GM21515 (cell line): ENCODE measurements around the gene OGFOD3.
"Not testable (repeated sequence)": the region's sequence is repeated elsewhere in the genome, so short reads cannot be mapped to it uniquely, and the experiment has no call there.

Experiments used
- ATAC-seq: cut with Tn5 transposase; IDR thresholded peaks from one replicate; pipeline ENCODE4 v1.9.1; 2021; ENCODE audit not compliant: unreplicated experiment

Gene OGFOD3

DNA sequence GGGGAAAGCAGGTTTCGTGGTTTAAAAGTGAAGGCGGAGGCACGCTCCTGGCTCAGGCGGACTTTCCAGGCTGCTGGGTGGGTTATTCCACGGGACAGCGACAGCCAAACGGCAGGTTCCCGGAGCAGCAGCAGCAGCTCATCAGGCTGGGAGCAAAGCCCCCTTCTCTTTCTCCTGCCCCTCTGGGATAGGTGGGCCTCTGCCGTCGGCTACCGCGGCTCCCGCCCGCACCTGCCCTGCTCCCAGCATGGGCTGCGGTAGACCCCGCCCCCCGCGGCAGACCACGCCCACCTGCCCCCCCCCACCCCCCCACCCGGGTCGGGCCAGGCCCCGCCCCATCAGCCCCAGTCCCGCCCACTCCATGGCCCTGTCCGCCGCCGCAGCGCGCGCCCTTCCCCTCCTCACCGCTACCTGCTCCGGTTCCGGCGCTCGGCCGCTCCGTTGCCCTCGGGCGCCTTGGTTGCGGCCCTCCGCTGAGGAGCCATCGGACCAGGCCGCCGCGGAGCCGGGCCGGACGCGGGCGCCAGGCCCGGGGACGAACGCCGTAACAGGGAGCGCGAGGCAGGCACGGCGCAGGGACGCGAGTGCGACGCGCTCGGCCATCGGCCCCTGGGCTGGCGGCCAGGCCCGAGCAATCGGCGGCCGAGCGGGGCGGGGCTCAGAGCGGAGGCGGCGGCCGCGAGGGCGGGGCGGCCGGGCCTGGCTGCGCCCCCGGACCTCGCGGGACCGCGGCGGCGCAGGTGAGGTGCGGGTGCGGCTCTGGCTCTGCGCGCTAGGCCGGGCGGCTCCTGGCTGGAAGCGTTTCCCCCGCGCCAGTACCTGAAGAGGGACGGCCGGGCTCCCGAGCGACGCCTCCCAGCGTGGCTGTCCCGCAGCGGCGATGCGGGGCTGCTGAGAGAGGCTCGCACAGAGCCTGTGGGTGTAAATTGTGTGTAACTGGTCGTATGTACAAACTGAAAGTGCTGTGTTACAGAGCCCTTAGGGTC is at the start of gene OGFOD3, which contains the start of gene HEXD:
Gene OGFOD3, minus strand, starts transcription at position 586 of the 986 bp plus-strand sequence. Its CDS starts 101 bp downstream, at position 485.
Gene HEXD, plus strand, starts transcription at position 347 of the 986 bp plus-strand sequence. CDS start 1,453 bp downstream, outside the sequence.
- peak; percentile 86 for ATAC-seq

DNA sequence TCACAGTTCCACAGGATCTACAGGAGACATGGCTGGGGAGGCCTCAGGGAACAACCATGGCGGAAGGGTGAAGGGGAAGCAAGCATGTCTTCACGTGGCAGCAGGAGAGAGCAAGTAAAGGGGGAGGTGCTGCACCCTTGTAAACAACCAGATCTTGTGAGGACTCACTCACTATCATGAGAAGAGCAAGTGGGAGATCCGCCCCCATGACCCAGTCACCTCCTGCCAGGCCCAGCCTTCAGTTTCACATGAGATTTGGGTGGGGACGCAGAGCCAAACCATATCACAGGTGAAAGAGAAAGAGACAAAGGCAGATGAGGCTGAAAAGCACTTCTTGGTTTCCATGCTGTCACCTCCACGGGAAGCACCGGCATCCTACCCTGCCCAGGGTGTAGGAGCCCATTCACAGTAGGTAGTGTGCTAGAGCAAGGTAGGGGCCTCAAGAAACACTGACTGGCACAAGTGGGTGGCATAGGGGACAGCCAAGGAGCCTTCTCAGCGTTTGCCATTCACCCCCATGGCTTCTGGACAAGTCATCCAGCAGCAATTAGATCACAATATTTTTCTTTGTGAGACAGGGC is 46.7 kb upstream of the OGFOD3 start:
- ATAC-seq, result no peak

DNA sequence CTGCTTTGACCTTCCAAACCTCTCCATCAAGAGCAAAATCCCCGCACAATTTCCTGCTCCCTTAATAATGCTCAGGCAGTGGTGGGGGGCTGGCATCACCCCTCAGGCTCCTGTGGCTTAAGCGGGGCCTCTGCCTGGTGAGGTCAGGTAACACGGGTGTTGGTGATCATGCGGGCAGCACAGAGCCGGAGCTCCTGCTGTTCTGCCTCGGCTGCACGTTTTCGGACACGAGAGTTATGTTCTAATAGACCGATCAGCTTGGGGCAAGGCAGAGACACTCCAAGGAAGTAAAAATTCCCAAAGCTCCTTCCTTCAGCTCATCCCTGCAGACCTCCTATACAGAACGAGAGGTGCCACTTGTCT is 46.2 kb upstream of the OGFOD3 start:
- no peak for ATAC-seq

DNA sequence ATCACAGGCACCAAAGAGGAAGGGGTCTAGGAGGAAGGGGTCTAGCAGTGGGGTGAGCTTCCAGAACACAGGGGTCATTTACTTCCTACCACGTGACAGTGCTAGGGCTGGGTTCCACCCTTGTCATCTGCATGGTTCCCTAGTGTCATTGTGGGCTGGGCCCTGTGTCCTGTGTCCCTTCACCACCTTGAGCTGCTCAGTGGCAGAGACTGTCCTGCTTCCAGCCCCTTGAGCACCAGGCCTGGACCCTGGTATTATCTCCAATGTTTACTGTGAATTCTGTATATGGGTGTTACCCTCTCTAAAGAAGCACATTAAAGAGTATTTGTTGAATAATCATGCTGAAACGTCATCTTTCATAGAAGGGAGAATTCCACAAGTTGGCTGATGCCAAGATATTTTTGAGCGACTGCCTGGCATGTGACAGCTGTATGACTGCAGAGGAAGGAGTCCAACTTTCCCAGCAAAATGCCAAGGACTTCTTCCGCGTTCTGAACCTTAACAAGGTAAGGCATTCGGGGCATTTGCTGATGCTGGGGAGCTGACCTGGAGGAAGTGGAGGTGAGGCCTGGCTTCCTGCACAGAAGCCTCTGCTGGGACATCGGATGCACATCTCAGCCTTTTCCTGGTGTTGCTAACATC is 45.7 kb upstream of the OGFOD3 start:
- ATAC-seq, result no peak

- ATAC-seq, result no peak
Observed at GRCh38 chr17:82463391-82463790, 45.0 kb upstream of the OGFOD3 start.

- no peak for ATAC-seq
Observed at GRCh38 chr17:82461827-82462524, 43.6 kb upstream of the OGFOD3 start.

DNA sequence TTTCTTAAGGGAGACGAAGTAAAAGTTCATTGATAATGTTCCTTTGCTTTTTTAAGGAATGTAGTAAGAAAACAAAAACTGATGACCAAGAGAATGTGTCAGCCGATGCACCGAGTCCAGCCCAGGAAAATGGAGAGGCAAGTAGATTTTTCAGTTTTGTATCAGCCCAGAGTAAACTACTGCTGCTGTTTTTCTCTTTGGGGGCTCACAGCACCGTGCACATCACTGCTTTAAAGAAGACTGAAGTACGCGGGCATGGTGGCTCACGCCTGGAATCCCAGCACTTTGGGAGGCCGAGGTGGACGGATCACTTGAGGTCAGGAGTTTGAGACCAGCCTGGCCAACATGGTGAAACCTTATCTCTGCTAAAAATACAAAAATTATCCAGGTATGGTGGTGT is 41.5 kb upstream of the OGFOD3 start:
- ATAC-seq, result not testable (repeated sequence)

GRCh38 chr17:82458885-82459424 is 40.6 kb upstream of the OGFOD3 start:
- ATAC-seq, result no peak

DNA sequence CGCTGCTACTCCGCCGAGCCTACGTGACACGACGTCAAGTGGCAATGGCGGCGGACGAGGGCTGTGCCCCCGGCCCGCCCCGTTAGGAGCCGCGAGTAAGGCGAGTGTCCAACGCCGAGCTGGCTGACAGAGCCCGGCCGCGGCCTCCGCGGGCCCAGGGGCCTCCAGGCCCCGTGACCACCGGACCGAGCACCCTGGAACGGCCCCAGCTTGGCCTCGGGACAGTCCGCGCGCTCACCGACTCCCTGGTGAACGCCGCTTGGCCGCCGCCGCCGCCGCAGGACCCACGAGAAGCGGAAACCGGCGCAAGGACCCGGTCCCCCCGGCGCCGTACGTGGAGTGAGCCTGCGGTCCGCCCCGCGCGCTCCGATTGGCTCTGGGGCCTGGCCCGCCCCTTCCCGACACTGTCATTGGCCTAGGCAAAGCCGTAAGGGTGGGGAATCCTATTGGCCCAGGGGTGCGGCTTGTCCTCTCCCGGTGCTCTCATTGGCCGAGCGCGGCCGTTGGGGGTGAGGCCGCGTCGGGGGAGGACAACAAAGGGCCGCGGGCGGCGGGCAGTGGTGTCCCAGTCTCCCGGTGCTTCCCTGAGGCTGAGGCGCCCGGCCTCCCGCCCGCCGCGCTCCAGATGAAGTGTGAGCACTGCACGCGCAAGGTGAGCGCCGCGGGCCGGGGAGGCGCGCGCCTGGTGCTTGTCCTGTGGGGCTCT is 39.9 kb upstream of the OGFOD3 start, which contains the start of gene NARF:
Gene NARF, plus strand, starts transcription at position 563 of the 706 bp plus-strand sequence. Its CDS starts 63 bp downstream, at position 626.
- ATAC-seq, result peak; percentile 91

GRCh38 chr17:82457929-82458178 is 39.5 kb upstream of the OGFOD3 start:
- no peak for ATAC-seq

DNA sequence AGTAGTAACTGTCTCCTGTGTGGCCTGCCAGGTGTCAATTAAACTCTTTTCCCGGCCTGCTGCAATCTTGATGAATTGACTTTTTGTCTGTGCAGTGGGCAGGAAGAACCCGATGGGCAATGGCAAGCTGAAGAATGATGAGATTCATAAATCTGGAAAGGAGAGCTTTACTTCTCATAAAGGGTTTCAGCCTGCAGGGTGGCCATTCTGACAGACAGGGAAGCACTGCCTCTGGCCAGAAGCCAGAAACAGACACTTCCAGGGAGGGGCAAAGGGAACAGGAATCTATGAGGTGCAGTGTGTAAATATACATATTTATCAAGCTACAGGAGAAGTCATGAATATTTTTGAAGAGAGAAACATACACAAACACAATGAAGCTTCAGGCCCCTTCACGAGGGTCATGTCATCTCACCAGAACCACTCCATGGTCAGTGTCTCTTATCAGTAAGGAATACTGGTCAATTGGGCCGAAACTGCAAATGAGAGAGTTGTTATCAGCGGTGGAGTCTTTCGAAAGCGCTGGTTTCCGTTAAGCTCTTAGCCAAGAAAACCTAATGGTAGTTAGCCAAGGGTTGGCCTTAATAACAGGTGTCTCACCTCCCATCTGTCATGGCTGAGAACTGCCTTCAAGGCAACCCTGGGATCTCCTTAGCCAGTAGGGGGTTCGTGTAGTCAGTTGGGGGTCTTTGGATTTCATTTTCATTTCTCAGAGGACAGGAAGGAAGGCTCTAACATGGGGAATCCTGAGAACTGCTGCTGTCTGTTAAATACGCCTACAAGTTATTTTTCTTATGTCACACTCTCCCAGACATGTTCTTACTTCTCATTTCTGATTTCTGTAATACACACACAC is 38.9 kb upstream of the OGFOD3 start:
- ATAC-seq, result no peak

GRCh38 chr17:82453706-82454105 is 35.3 kb upstream of the OGFOD3 start:
- not testable (repeated sequence) for ATAC-seq

GRCh38 chr17:82453151-82453550 is 34.8 kb upstream of the OGFOD3 start:
- ATAC-seq, result not testable (repeated sequence)

DNA sequence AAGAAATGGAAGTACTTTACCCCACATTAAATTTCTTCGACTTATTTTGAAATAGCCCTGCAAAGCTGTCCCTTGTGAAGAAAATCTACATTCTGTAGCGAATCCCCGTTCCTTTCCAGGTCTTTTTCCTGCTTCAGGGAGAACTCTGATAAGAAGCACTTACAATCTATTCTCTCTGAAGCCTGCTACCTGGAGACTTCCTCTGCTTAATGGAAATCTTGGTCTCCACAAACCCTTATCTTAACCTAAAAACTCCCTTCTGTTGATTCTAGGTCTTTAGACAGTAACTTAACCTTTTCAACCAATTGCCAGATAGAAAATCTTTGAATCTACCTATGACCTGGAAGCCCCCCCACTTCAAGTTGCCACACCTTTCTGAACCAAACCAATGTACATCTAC is 33.8 kb upstream of the OGFOD3 start:
- no peak for ATAC-seq

DNA sequence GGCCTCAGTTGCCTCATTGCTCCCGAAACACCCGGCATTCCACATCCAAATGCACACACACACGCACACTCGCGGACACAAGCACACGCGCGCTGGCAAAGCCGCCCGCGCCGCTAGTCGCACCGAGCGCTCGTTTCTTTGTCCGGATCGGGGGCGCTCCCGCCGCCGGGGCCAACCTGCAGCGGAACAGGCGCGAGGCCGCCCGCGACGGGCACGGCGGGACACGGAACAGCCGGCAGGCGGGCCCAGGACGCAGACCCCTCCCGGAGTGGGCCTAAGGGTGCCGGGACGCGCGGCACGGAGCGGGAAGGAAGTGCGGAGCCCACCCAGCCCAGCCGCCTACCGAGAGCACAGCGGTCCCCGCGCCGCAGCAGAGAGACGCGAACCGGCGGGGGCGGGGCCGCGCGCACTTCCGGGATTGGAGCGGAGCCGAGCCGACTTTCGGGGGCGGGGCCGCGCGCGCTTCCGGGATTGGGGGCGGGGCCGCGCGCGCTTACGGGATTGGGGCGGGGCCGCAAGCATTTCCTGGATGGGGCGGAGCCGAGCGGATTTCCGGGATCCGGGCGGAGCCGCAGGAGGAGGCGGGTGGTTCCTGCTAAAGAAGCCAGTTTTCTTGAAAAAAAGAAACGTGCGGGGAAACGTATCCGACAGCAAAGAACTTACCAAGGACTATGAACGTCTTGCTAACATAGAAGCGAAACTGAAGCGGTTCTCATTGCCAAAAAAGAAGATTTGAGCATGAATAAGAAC is 32.1 kb upstream of the OGFOD3 start, which contains the start of gene CYBC1:
Gene CYBC1, minus strand, starts transcription at position 396 of the 750 bp plus-strand sequence. CDS start 1,498 bp downstream, outside the sequence.
- peak; percentile 56 for ATAC-seq

GRCh38 chr17:82449883-82450356 is 31.5 kb upstream of the OGFOD3 start:
- peak; percentile 5 for ATAC-seq

GRCh38 chr17:82449131-82449882 is 30.9 kb upstream of the OGFOD3 start:
- peak; percentile 51 for ATAC-seq

DNA sequence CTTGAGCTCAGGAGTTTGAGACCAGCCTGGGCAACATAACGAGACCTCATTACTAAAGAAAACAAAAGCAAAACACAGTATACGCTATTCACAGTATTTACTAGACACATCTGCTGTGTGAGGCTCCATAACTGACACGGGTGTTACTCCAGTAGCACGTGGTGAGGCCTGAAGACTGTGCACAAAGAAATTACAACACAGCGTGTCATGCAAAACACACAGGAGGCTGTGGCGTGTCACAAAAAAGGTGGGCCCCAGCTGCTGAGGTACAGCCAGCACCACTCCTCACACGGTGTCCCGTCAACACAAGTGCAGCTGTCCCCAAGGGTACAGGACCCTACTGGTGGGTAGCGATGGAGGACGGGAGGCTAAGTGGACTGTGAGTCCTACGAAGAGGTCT is 29.5 kb upstream of the OGFOD3 start:
- ATAC-seq, result no peak
